NCI-H524 treated with DMSO at 0.1 percent for 48 hours (cell line): ENCODE measurements around the gene PAN2.
"Not testable (repeated sequence)": the region's sequence is repeated elsewhere in the genome, so short reads cannot be mapped to it uniquely, and the experiment has no call there.

Source experiments
- DNase-seq: peaks from one replicate; lab custom pipeline; 2025; lab: John Stamatoyannopoulos, UW

The PAN2 gene

GRCh38 chr12:56346675-56347074, 12.9 kb upstream of the PAN2 start:
- no peak for DNase-seq

- not testable (repeated sequence) for DNase-seq
These were observed 8.5 kb upstream of the PAN2 start for GRCh38 chr12:56342290-56342689.

- no peak for DNase-seq
These were observed 7.8 kb upstream of the PAN2 start for GRCh38 chr12:56341616-56342015.

- no peak for DNase-seq
These were observed 5.3 kb upstream of the PAN2 start for GRCh38 chr12:56339158-56339422.

- DNase-seq, result no peak
These were observed 4.7 kb upstream of the PAN2 start, which contains the start of gene IL23A for GRCh38 chr12:56338308-56339157. Gene IL23A, plus strand, starts transcription at chr12:56338884. Its CDS starts 161 bp downstream, at chr12:56339045.

- no peak for DNase-seq
These were observed 4.0 kb upstream of the PAN2 start for GRCh38 chr12:56337753-56338251.

GRCh38 chr12:56336361-56337167, 2.8 kb upstream of the PAN2 start:
- no peak for DNase-seq

GRCh38 chr12:56335527-56335926, 1.7 kb upstream of the PAN2 start:
- not testable (repeated sequence) for DNase-seq

- no peak for DNase-seq
These were observed 642 bp upstream of the PAN2 start for GRCh38 chr12:56334490-56334793.

GRCh38 chr12:56333197-56333678, 562 bp downstream of the PAN2 start:
- DNase-seq, result no peak

GRCh38 chr12:56332512-56333196, 1.1 kb downstream of the PAN2 start:
- DNase-seq, result no peak

- DNase-seq, result no peak
These were observed 2.8 kb downstream of the PAN2 start for GRCh38 chr12:56330936-56331490.

GRCh38 chr12:56326533-56326932, 7.3 kb downstream of the PAN2 start:
- DNase-seq, result no peak

GRCh38 chr12:56326126-56326525, 7.7 kb downstream of the PAN2 start:
- no peak for DNase-seq

GRCh38 chr12:56324206-56324605, 9.6 kb downstream of the PAN2 start:
- DNase-seq, result no peak

GRCh38 chr12:56321610-56322009, 12.2 kb downstream of the PAN2 start:
- DNase-seq, result not testable (repeated sequence)

GRCh38 chr12:56321027-56321426, 12.8 kb downstream of the PAN2 start:
- DNase-seq, result no peak

- DNase-seq, result no peak
These were observed 16.1 kb downstream of the PAN2 start for GRCh38 chr12:56317675-56318074.

- peak; percentile 95 for DNase-seq
These were observed 18.0 kb downstream of the PAN2 start, which contains the start of gene CNPY2 for GRCh38 chr12:56315622-56316473. Gene CNPY2, minus strand, starts transcription at chr12:56315988. Its CDS starts 771 bp downstream, at chr12:56315217.

GRCh38 chr12:56315249-56315621, 18.6 kb downstream of the PAN2 start:
- no peak for DNase-seq

GRCh38 chr12:56311003-56311402, 22.8 kb downstream of the PAN2 start:
- DNase-seq, result no peak
